ENCODE measurements around the gene EVA1A. TPM values are rescaled to one million over a fixed set of nuclear protein-coding genes. Genes with fewer than 3 reads are reported as not detected.

Gene EVA1A
- total and polyA plus RNA-seq, 2 of the 8 experiments (the other 6 are each of a cell fraction or from before 2014, with no cell fraction given), result 2.4 to 4.3 TPM

- H3K27ac ChIP-seq (ENCODE audit: low read depth, low read length), result no peak overlapping the region
- H2BK12ac ChIP-seq (ENCODE audit: low read depth, low read length), result no peak overlapping the region
- no peak overlapping the region for H3K14ac ChIP-seq (ENCODE audit: insufficient read length)
- H3K9ac ChIP-seq (replicated peaks in 1 of 4; ENCODE audit: extremely low read depth in 1 of 4, low read depth in 3 of 4, low read length in 3 of 4), result no peak overlapping the region
- no peaks in the 10 kb centered on the region for H3K36me3 ChIP-seq (ENCODE audit: control insufficient read depth in 2 of 4, insufficient read depth in 4 of 4, low read length in 3 of 4)
- DNase-seq (ENCODE audit: low read depth in 1 of 2, low spot score in 2 of 2) (no peak), FAIRE-seq (no peak)
- no peak overlapping the region for H2AK5ac ChIP-seq (ENCODE audit: low read depth, low read length)
- H3K9me3 ChIP-seq (ENCODE audit: insufficient read depth in 2 of 2, low read depth in 1 of 2, low read length in 1 of 2), result no peaks in the 10 kb centered on the region
- H2AFZ ChIP-seq (ENCODE audit: low read length), result no peak overlapping the region
- no peak overlapping the region for H2BK15ac ChIP-seq (ENCODE audit: low read length)
- no peak overlapping the region for H3K4me3 ChIP-seq (ENCODE audit: extremely low read depth in 1 of 4, insufficient read depth in 2 of 4, low read depth in 3 of 4, low read length in 4 of 4)
- no peak overlapping the region for H4K91ac ChIP-seq (replicated peaks; ENCODE audit: insufficient read length, low read length)
- no peak overlapping the region for H3K4ac ChIP-seq (replicated peaks; ENCODE audit: insufficient read length, low read depth, low read length)
- TF ChIP-seq SIRT6 (IDR thresholded peaks at IDR 0.05; ENCODE audit: low read length) (no peak), FOSL1 (IDR thresholded peaks at IDR 0.05; ENCODE audit: insufficient read depth, low read depth, low read length) (no peak), EZH2 (IDR thresholded peaks at IDR 0.05; ENCODE audit: low read depth, low read length, severe bottlenecking) (no peak), SP2 (IDR thresholded peaks at IDR 0.05; ENCODE audit: low read length) (no peak)
- no peak overlapping the region for H2BK20ac ChIP-seq (ENCODE audit: low read length)
- ChIA-PET POLR2A (ENCODE audit: partially characterized antibody) (no interaction called here), CTCF (ENCODE audit: partially characterized antibody) (interaction anchor here (1.8 kb wide), 1 partner anchor 50 kb away, joined by 6 read pairs; no protein-coding TSS in a partner anchor)
- no peaks in the 10 kb centered on the region for H4K20me1 ChIP-seq (replicated peaks in 1 of 2; ENCODE audit: control insufficient read depth in 1 of 2, insufficient read depth in 2 of 2, low read length in 2 of 2)
- H3K23ac ChIP-seq (ENCODE audit: insufficient read length), result no peak overlapping the region
- H3K79me2 ChIP-seq (ENCODE audit: control insufficient read depth in 1 of 2, insufficient read depth in 2 of 2, low read length in 2 of 2), result no peaks in the 10 kb centered on the region
- peaks cover 5 to 23% (median 17%) of the 10 kb centered on the region in 4 experiments for H3K4me1 ChIP-seq (replicated peaks in 1 of 4; ENCODE audit: control insufficient read depth in 3 of 4, insufficient read depth in 4 of 4, low read length in 3 of 4)
- H3K27me3 ChIP-seq (replicated peaks in 1 of 4; ENCODE audit: control insufficient read depth in 3 of 4, extremely low read depth in 1 of 4, insufficient read depth in 3 of 4, low read length in 3 of 4), result peaks cover 0 to 26% (median 11%) of the 10 kb centered on the region in 4 experiments; a peak in 5 of 7 replicates
- H2BK120ac ChIP-seq (replicated peaks; ENCODE audit: low read depth, low read length), result no peak overlapping the region
- H2BK5ac ChIP-seq (ENCODE audit: low read depth, low read length), result no peak overlapping the region
- H3K18ac ChIP-seq (ENCODE audit: extremely low read depth, low read length), result no peak overlapping the region
- 93% methylated on average over 6 of the region's 6 CpGs; no CpG with 5 or more reads in 1 of the 2 experiments for WGBS, 2 experiments (ENCODE audit: extremely low coverage in 1 of 2, insufficient coverage in 1 of 2, insufficient read length in 1 of 2, insufficient replicate concordance in 2 of 2, low coverage in 1 of 2, low lambda C conversion rate in 2 of 2, missing lambda C conversion rate in 1 of 2)
- H3K79me1 ChIP-seq (ENCODE audit: low read depth, low read length), result no peaks in the 10 kb centered on the region; the same call in 1 of the 2 replicates
- H4K5ac ChIP-seq (ENCODE audit: insufficient read length, low read depth, low read length), result no peak overlapping the region
- H3K4me2 ChIP-seq (ENCODE audit: insufficient read depth in 1 of 2, low read depth in 2 of 2, low read length in 2 of 2), result no peak overlapping the region
- no peak overlapping the region for H3K56ac ChIP-seq (replicated peaks; ENCODE audit: insufficient read length, low read depth, low read length)
- H4K8ac ChIP-seq (ENCODE audit: extremely low read depth, insufficient read depth, low read length), result no peak overlapping the region
- peaks cover 11% of the 10 kb centered on the region; the same call in 1 of the 2 replicates for H3K23me2 ChIP-seq (ENCODE audit: low read depth, low read length)
These were observed 2.6 kb downstream of the EVA1A start for GRCh38 chr2:75558136-75558535.

Data from H1 (cell line).